Activated CD8-positive, alpha-beta T cell treated with anti-CD3 and anti-CD28 coated beads for 36 hours (primary cell): Measurements from ENCODE around the gene TMEM176B. TPM values are rescaled to one million over a fixed set of nuclear protein-coding genes. Genes with fewer than 3 reads are reported as not detected.

ENCODE experiments used
- ATAC-seq: fragments of 200-7000 bp; cut with Tn5 transposase; one replicate; pipeline ENCODE4 v1.10.0; 2021; ENCODE audit warnings: mild to moderate bottlenecking, moderate library complexity
- CTCF ChIA-PET: fragments of 350-600 bp; sonication (Branson Sonifier 250); formaldehyde crosslinking; loops from one replicate; lab custom pipeline; 2021; ENCODE audit warnings: antibody characterized with exemption; lab: Charles Lee
- POLR2A ChIA-PET: fragments of 350-600 bp; sonication (Branson Sonifier 250); formaldehyde crosslinking; loops from one replicate; lab custom pipeline; 2021; ENCODE audit warnings: antibody characterized with exemption; lab: Charles Lee
- DNase-seq: peaks from one replicate; pipeline ENCODE4 v3.0.0-alpha.2; 2020
- H3K27ac Mint-ChIP-seq: one replicate; pipeline ENCODE4 v1.8.0; 2021; ENCODE audit warnings: mild to moderate bottlenecking, mixed read lengths
- H3K27me3 Mint-ChIP-seq: one replicate; pipeline ENCODE4 v1.8.0; 2021; ENCODE audit warnings: mixed read lengths
- H3K36me3 Mint-ChIP-seq: one replicate; pipeline ENCODE4 v1.8.0; 2021; ENCODE audit warnings: low read depth, mixed read lengths
- H3K4me1 Mint-ChIP-seq: one replicate; pipeline ENCODE4 v1.8.0; 2021; ENCODE audit warnings: low read depth, mixed read lengths
- H3K4me3 Mint-ChIP-seq: one replicate; pipeline ENCODE4 v1.8.0; 2021; ENCODE audit warnings: mild to moderate bottlenecking, moderate library complexity, mixed read lengths
- H3K9me3 Mint-ChIP-seq: one replicate; pipeline ENCODE4 v1.8.0; 2021; ENCODE audit warnings: mixed read lengths
- CTCF ChIP-seq: fragments of 200-600 bp; IDR thresholded peaks from one replicate; pipeline ENCODE4 v1.8.0; 2022; ENCODE audit warnings: antibody characterized with exemption, mild to moderate bottlenecking
- intact Hi-C: fragments of 100-400 bp; cut with micrococcal nuclease; formaldehyde crosslinking; loops from one replicate; pipeline ENCODE4 v1.10.0; 2022
- total RNA-seq, 2 experiments: library from RNA; stranded (reverse); gene quantifications; one replicate each; pipeline ENCODE4 v1.2.3, GENCODE V29; 2021

The TMEM176B gene
- total RNA-seq, 2 experiments from 2014 or later = not detected

- Mint-ChIP-seq H3K4me3 (peak overlapping the region; percentile 66), H3K27me3 (no peaks in the 10 kb centered on the region), H3K36me3 (peaks cover 1% of the 10 kb centered on the region), H3K27ac (peak overlapping the region; percentile 96), H3K9me3 (peaks cover 4% of the 10 kb centered on the region), H3K4me1 (peaks cover 62% of the 10 kb centered on the region)
- ATAC-seq = peak; percentile 71
- DNase-seq = peak; percentile 87
- intact Hi-C loops = loop anchor here (1.0 to 10.0 kb wide), 7 partner anchors 17 to 401 kb away; partner anchors contain the start of genes GIMAP1, GIMAP4, GIMAP6 and GIMAP7
- no peak for TF ChIP-seq CTCF
- ChIA-PET POLR2A (interaction anchor here (0.6 to 3.3 kb wide), 17 partner anchors 14 to 323 kb away, joined by 3 to 19 read pairs (median 4); partner anchors contain the start of genes GIMAP4, GIMAP5 and GIMAP6), CTCF (interaction anchor here (0.8 to 6.4 kb wide), 17 partner anchors 10 to 315 kb away, joined by 3 to 93 read pairs (median 5); partner anchors contain the start of genes GIMAP1, GIMAP4, GIMAP6 and GIMAP8)
These were observed 44.6 kb downstream of the TMEM176B start for GRCh38 chr7:150755473-150756099.

- no peaks in the 10 kb centered on the region for H3K27me3 Mint-ChIP-seq
- H3K36me3 Mint-ChIP-seq = peaks cover 4% of the 10 kb centered on the region
- H3K9me3 Mint-ChIP-seq = peaks cover 6% of the 10 kb centered on the region
- H3K4me1 Mint-ChIP-seq = peaks cover 68% of the 10 kb centered on the region
- intact Hi-C loops = loop anchor here (1.0 to 10.0 kb wide), 8 partner anchors 16 to 400 kb away; partner anchors contain the start of genes GIMAP1, GIMAP4, GIMAP6 and GIMAP7
- ATAC-seq = peak; percentile 47
- peak overlapping the region; percentile 96 for H3K27ac Mint-ChIP-seq
- ChIA-PET POLR2A (interaction anchor here (1.1 to 3.3 kb wide), 12 partner anchors 14 to 306 kb away, joined by 3 to 19 read pairs (median 4); partner anchors contain the start of genes GIMAP4, GIMAP5 and GIMAP6), CTCF (interaction anchor here (0.6 to 6.4 kb wide), 15 partner anchors 9 to 314 kb away, joined by 3 to 93 read pairs (median 5); partner anchors contain the start of genes GIMAP1, GIMAP4, GIMAP6 and GIMAP8)
- peak; percentile 38 for DNase-seq
- H3K4me3 Mint-ChIP-seq = peak overlapping the region; percentile 66
- TF ChIP-seq CTCF = no peak
These were observed 45.2 kb downstream of the TMEM176B start for GRCh38 chr7:150754951-150755350.

DNA sequence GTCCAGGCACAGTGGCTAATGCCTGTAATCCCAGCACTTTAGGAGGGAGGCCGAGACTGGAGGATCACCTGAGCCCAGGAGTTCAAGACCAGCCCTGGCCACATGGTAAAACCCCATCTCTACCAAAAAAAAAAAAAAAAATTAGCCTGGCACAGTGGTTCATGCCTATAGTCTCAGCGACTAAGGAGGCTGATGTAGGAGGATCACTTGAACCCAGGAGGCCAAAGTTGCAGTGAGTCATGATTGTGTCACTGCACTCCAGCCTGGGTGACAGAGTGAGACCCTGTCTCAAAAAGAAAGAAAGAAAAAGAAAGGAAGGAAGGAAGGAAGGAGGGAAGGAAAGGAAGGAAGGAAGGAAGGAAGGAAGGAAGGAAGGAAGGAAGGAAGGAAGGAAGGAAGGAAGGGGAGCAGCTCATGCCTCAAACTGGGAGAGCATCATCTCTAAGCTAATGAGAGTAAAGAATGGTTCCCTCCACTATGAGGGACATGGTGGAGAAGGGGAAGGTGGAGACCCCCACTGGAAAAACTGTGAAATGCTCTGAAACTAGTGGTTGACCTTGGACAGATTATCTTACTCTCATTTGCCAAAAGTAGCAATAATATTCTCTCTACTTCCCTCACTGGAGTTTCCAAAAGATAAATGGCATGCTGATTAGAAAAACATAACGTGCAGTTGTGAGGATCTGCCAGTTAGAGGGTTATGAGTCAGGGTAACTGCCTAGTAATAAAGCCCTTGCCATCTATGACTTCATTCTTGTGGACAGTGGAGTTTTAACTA is 46.1 kb downstream of the TMEM176B start:
- no peaks in the 10 kb centered on the region for H3K27me3 Mint-ChIP-seq
- ATAC-seq = peak; percentile 60
- no peak overlapping the region for H3K4me3 Mint-ChIP-seq
- CTCF ChIA-PET = interaction anchor here (1.5 to 6.4 kb wide), 4 partner anchors 9 to 306 kb away, joined by 5 to 93 read pairs (median 9); partner anchors contain the start of genes GIMAP1 and GIMAP8
- peak; percentile 60 for DNase-seq
- intact Hi-C loops = loop anchor here (1.0 to 10.0 kb wide), 5 partner anchors 15 to 399 kb away; partner anchors contain the start of genes GIMAP1 and GIMAP7
- POLR2A ChIA-PET = interaction anchor here (0.7 to 3.3 kb wide), 7 partner anchors 12 to 305 kb away, joined by 3 to 19 read pairs (median 3); no protein-coding TSS in a partner anchor
- TF ChIP-seq CTCF = no peak
- peak overlapping the region; percentile 95 for H3K27ac Mint-ChIP-seq
- peaks cover 6% of the 10 kb centered on the region for H3K9me3 Mint-ChIP-seq
- peaks cover 77% of the 10 kb centered on the region for H3K4me1 Mint-ChIP-seq
- peaks cover 4% of the 10 kb centered on the region for H3K36me3 Mint-ChIP-seq

GRCh38 chr7:150753239-150753638 is 46.9 kb downstream of the TMEM176B start:
- POLR2A ChIA-PET = interaction anchor here (0.6 to 3.3 kb wide), 8 partner anchors 8 to 234 kb away, joined by 3 to 19 read pairs (median 4); partner anchors contain the start of gene GIMAP5
- no peak for DNase-seq
- peaks cover 85% of the 10 kb centered on the region for H3K4me1 Mint-ChIP-seq
- H3K27me3 Mint-ChIP-seq = no peaks in the 10 kb centered on the region
- no peak for TF ChIP-seq CTCF
- peaks cover 6% of the 10 kb centered on the region for H3K9me3 Mint-ChIP-seq
- no peak for ATAC-seq
- peaks cover 4% of the 10 kb centered on the region for H3K36me3 Mint-ChIP-seq
- intact Hi-C loops = loop anchor here (10.0 kb wide), 1 partner anchor 398 kb away; no protein-coding TSS in a partner anchor
- no peak overlapping the region for H3K4me3 Mint-ChIP-seq
- H3K27ac Mint-ChIP-seq = peak overlapping the region; percentile 95
- CTCF ChIA-PET = interaction anchor here (1.5 to 6.4 kb wide), 2 partner anchors 8 to 306 kb away, joined by 7 to 93 read pairs; partner anchors contain the start of gene GIMAP8
